ENCODE results near the gene KLHL2. TPM values are rescaled to one million over a fixed set of nuclear protein-coding genes. Genes with fewer than 3 reads are reported as not detected.

The KLHL2 gene
- total and polyA plus RNA-seq, 2 of the 13 experiments (the other 11 are each of a cell fraction or from before 2014, with no cell fraction given), result 9.2 to 17.6 TPM

DNA sequence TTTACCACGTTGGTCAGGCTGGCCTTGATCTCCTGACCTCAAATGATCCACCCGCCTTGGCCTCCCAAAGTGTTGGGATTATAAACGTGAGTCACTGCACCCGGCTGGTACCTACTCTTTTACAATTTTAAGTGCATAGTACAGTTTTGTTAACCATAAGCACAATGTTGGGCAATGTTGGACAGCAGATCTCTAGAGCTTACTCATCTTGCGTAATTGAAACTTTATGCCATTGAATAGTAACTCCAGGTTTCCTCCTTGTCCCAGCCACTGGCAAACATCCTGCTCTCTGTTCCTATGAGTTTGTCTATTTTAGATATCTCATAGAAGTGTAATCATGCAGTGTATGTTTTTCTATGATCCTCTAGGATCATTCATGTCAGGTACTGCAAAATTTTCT, 162.2 kb downstream of the KLHL2 start (continued):
- peak; percentile 92 for TF ChIP-seq ZNF331 (CRISPR knock-in tag; IDR thresholded peaks at IDR 0.05)
- 0 out of 2 replicates have a peak, but pooled peaks have one; percentile 51 for TF ChIP-seq SNAPC2 (CRISPR knock-in tag; IDR thresholded peaks at IDR 0.05)
- TF ChIP-seq AKAP8 (CRISPR knock-in tag; IDR thresholded peaks at IDR 0.05), result no peak
- TF ChIP-seq, protein P1, sequence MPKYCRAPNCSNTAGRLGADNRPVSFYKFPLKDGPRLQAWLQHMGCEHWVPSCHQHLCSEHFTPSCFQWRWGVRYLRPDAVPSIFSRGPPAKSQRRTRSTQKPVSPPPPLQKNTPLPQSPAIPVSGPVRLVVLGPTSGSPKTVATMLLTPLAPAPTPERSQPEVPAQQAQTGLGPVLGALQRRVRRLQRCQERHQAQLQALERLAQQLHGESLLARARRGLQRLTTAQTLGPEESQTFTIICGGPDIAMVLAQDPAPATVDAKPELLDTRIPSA (CRISPR knock-in tag; IDR thresholded peaks at IDR 0.05; ENCODE audit: borderline replicate concordance), result no peak
- no peak for TF ChIP-seq CAMTA2 (CRISPR knock-in tag; IDR thresholded peaks at IDR 0.05; ENCODE audit: borderline replicate concordance)
- TF ChIP-seq HNRNPL (IDR thresholded peaks at IDR 0.05; ENCODE audit: low read depth, low read length), result no peak
- no peak for TF ChIP-seq MAFK (conservative IDR thresholded peaks at IDR 0.05 in 1 of 2, IDR thresholded peaks at IDR 0.05 in 1 of 2; ENCODE audit: low read length in 2 of 2)
- no peak for TF ChIP-seq NRL (CRISPR knock-in tag; IDR thresholded peaks at IDR 0.05; ENCODE audit: borderline replicate concordance)
- no peak for TF ChIP-seq SMYD3 (CRISPR knock-in tag; IDR thresholded peaks at IDR 0.05)
- peak; percentile 70 for TF ChIP-seq HNF1B (CRISPR knock-in tag; IDR thresholded peaks at IDR 0.05)
- TF ChIP-seq ZFP41 (CRISPR knock-in tag; IDR thresholded peaks at IDR 0.05; ENCODE audit: borderline replicate concordance), result no peak

GRCh38 chr4:165370530-165370929, 163.2 kb downstream of the KLHL2 start:
- Histone ChIP-seq H2AFZ (ENCODE audit: low read length) (no peak overlapping the region), H3K27me3 (ENCODE audit: control insufficient read depth in 1 of 2, insufficient read depth in 2 of 2, low read length in 2 of 2) (no peaks in the 10 kb centered on the region), H3K36me3 (replicated peaks in 1 of 2; ENCODE audit: control insufficient read depth in 1 of 2, insufficient read depth in 2 of 2, low read length in 2 of 2) (no peaks in the 10 kb centered on the region), H3K9me3 (ENCODE audit: low read length) (no peaks in the 10 kb centered on the region), H3K79me2 (ENCODE audit: insufficient read depth, low read length) (no peaks in the 10 kb centered on the region), H3K27ac (ENCODE audit: extremely low read length, insufficient read depth, low read length) (peak overlapping the region; percentile 68), H3K9ac (ENCODE audit: insufficient read depth, low read depth, low read length) (no peak overlapping the region), H4K20me1 (ENCODE audit: insufficient read depth, low read length) (no peaks in the 10 kb centered on the region), H3K4me2 (ENCODE audit: low read depth, low read length) (peak overlapping the region; percentile 61; the same call in 1 of the 2 replicates), H3K4me3 (replicated peaks in 1 of 3; ENCODE audit: insufficient read depth in 1 of 3, low read depth in 2 of 3, low read length in 3 of 3) (no peak overlapping the region; a peak in 1 of 6 replicates), H3K4me1 (ENCODE audit: insufficient read depth, low read length) (peaks cover 67% of the 10 kb centered on the region)
- ChIA-PET CTCF (ENCODE audit: low intra/inter-chr PET ratio, low total read pairs) (no interaction called here), POLR2A (interaction anchor here (1.4 to 6.9 kb wide), 2 partner anchors 8 to 20 kb away, joined by 7 to 43 read pairs; partner anchors contain the start of gene CPE)
- in situ Hi-C loops (cut with HindIII; ENCODE audit: extremely low pct_ligation_motif_present, low pct_unique_long_range_greater_than_20kb) (no loop called here), intact Hi-C loops (cut with micrococcal nuclease; ENCODE audit: unreplicated experiment) (no loop called here)
- FAIRE-seq (no peak), ATAC-seq (no peak), DNase-seq (ENCODE audit: low spot score) (no peak)
- WGBS (ENCODE audit: low lambda C conversion rate), result 83% methylated on average over 1 of the region's 1 CpG
- BruUV-seq (replicated peaks), result no TSS peak
- TF ChIP-seq SOX13 (IDR thresholded peaks at IDR 0.05) (no peak), SOX13 (CRISPR knock-in tag; conservative IDR thresholded peaks at IDR 0.05 in 1 of 2, IDR thresholded peaks at IDR 0.05 in 1 of 2) (peak in 1 of 2 experiments; percentile 68; a peak in 2 of 4 replicates), HMG20A (CRISPR knock-in tag; IDR thresholded peaks at IDR 0.05; ENCODE audit: borderline replicate concordance) (peak; percentile 10; the same call in 1 of the 2 replicates), SOX5 (CRISPR knock-in tag; IDR thresholded peaks at IDR 0.05; ENCODE audit: borderline replicate concordance) (peak; percentile 41; the same call in 1 of the 2 replicates), TRIM24 (CRISPR knock-in tag; IDR thresholded peaks at IDR 0.05) (no peak), ZSCAN22 (CRISPR knock-in tag; IDR thresholded peaks at IDR 0.05) (no peak), SIX4 (CRISPR knock-in tag; IDR thresholded peaks at IDR 0.05) (peak; percentile 43; the same call in 1 of the 2 replicates), BCL6 (CRISPR knock-in tag; IDR thresholded peaks at IDR 0.05) (peak; percentile 98)
- TF ChIP-seq, protein P2, sequence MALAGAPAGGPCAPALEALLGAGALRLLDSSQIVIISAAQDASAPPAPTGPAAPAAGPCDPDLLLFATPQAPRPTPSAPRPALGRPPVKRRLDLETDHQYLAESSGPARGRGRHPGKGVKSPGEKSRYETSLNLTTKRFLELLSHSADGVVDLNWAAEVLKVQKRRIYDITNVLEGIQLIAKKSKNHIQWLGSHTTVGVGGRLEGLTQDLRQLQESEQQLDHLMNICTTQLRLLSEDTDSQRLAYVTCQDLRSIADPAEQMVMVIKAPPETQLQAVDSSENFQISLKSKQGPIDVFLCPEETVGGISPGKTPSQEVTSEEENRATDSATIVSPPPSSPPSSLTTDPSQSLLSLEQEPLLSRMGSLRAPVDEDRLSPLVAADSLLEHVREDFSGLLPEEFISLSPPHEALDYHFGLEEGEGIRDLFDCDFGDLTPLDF (CRISPR knock-in tag; IDR thresholded peaks at IDR 0.05), result no peak
